MG63 (cell line): ENCODE data around the gene MAP2K5. TPM values are rescaled to one million over a fixed set of nuclear protein-coding genes. Genes with fewer than 3 reads are reported as not detected.
"Not testable (repeated sequence)": the region's sequence is repeated elsewhere in the genome, so short reads cannot be mapped to it uniquely, and the experiment has no call there.

Experiments used
- DNase-seq: peaks from one replicate; pipeline ENCODE4 v3.0.0-alpha.2; 2020
- H3K27me3 ChIP-seq: fragments of 250-450 bp; sonication (Bioruptor Pico); 2 replicates; pipeline ENCODE4 v1.5.1; 2020; ENCODE audit warnings: mild to moderate bottlenecking, moderate library complexity
- H3K36me3 ChIP-seq: fragments of 250-450 bp; sonication (Bioruptor Pico); 2 replicates; pipeline ENCODE4 v1.5.1; 2020; ENCODE audit warnings: mild to moderate bottlenecking, moderate library complexity
- H3K4me3 ChIP-seq: fragments of 250-450 bp; sonication (Bioruptor Pico); 2 replicates; pipeline ENCODE4 v1.5.1; 2020; ENCODE audit warnings: mild to moderate bottlenecking, moderate library complexity
- H3K9me3 ChIP-seq: fragments of 250-450 bp; sonication (Bioruptor Pico); 2 replicates; pipeline ENCODE4 v1.5.1; 2020; ENCODE audit warnings: mild to moderate bottlenecking, moderate library complexity
- total RNA-seq: library from RNA; depleted of rRNA; stranded (reverse); fragments of >200 nt; shearing (Covaris generic); gene quantifications from 2 replicates; pipeline ENCODE4 v1.2.3, GENCODE V29; 2014; ENCODE audit warnings: low replicate concordance

MAP2K5 gene
- total RNA-seq, 1 experiment from 2014 or later: 2.5 TPM

GRCh38 chr15:67606742-67607141 lies 64.2 kb downstream of the MAP2K5 start:
- H3K9me3 ChIP-seq: no peaks in the 10 kb centered on the region
- no peak overlapping the region for H3K4me3 ChIP-seq
- H3K36me3 ChIP-seq: no peaks in the 10 kb centered on the region
- DNase-seq: no peak
- no peaks in the 10 kb centered on the region for H3K27me3 ChIP-seq

GRCh38 chr15:67607329-67607728 lies 64.8 kb downstream of the MAP2K5 start:
- H3K36me3 ChIP-seq: no peaks in the 10 kb centered on the region
- H3K27me3 ChIP-seq: no peaks in the 10 kb centered on the region
- no peak for DNase-seq
- no peak overlapping the region for H3K4me3 ChIP-seq
- no peaks in the 10 kb centered on the region for H3K9me3 ChIP-seq

DNA sequence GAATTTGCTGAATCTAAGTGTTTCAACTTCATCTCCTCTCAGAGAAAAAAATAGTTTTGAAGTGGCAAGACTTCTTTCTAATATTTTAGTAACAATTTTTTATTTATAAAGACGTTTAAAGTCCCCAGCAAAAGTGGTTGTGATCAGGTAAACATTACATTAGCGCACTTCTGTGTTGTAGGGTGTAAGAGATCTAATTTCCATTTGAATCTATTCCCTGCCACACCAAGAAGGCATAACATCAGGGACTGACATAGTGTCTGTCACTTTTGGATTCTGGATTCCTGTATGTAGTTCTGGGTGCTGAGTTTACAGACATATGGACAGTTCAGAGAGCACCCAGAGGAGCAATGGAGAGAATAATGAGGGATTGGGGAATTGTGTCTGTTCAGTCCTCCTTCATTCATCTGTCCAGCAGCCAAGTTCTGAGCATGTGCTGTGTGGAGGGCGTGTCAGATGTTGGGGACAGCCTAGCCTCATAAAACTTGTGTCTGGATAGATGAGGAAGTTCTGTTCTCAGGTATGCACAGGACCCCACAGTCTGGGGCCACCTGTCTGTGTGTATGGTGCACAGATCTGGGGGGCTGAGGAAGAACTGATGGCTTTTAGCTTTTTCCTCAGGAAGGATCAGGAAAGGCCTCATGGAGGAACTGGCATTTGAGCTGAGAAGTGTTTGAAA lies 65.6 kb downstream of the MAP2K5 start:
- Histone ChIP-seq H3K27me3 (peaks cover 2% of the 10 kb centered on the region; the same call in 1 of the 2 replicates), H3K4me3 (no peak overlapping the region), H3K36me3 (no peaks in the 10 kb centered on the region), H3K9me3 (no peaks in the 10 kb centered on the region)
- DNase-seq: no peak

GRCh38 chr15:67608638-67608959 lies 66.1 kb downstream of the MAP2K5 start:
- DNase-seq: no peak

GRCh38 chr15:67611370-67612369 lies 69.2 kb downstream of the MAP2K5 start:
- Histone ChIP-seq H3K36me3 (no peaks in the 10 kb centered on the region), H3K4me3 (no peak overlapping the region), H3K9me3 (no peaks in the 10 kb centered on the region), H3K27me3 (peaks cover 2% of the 10 kb centered on the region; the same call in 1 of the 2 replicates)
- DNase-seq: no peak

More at GRCh38 chr15:67608638-67608959, 66.1 kb downstream of the MAP2K5 start:
- peaks cover 2% of the 10 kb centered on the region; the same call in 1 of the 2 replicates for H3K27me3 ChIP-seq
- no peak overlapping the region for H3K4me3 ChIP-seq
- no peaks in the 10 kb centered on the region for H3K9me3 ChIP-seq
- H3K36me3 ChIP-seq: no peaks in the 10 kb centered on the region

DNA sequence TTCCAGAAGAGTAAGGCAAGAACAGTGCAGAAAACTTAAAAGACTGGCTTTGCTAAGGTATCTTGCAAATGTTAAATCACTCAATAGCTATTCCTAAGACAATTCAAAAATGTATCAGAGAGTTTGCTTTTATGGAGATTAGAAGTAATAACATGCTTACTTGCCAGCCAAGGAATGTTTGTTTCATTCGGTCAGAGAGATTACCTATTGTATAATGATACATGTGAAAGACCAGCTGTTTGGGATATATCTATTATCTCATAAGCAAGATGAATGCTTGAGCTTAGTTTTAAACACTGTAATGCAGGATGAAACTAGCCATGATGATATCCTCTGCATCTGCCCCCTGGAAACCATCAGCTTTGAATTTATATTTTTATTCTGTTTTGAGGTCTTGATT lies 70.7 kb downstream of the MAP2K5 start:
- no peaks in the 10 kb centered on the region for H3K36me3 ChIP-seq
- H3K27me3 ChIP-seq: peaks cover 2% of the 10 kb centered on the region; the same call in 1 of the 2 replicates
- no peak overlapping the region for H3K4me3 ChIP-seq
- H3K9me3 ChIP-seq: no peaks in the 10 kb centered on the region
- DNase-seq: no peak

- Histone ChIP-seq H3K9me3 (no peaks in the 10 kb centered on the region), H3K36me3 (no peaks in the 10 kb centered on the region), H3K4me3 (no peak overlapping the region), H3K27me3 (peaks cover 2% of the 10 kb centered on the region; the same call in 1 of the 2 replicates)
- no peak for DNase-seq
Observed at GRCh38 chr15:67613708-67614107, 71.2 kb downstream of the MAP2K5 start.

- not testable (repeated sequence) for H3K9me3 ChIP-seq, H3K4me3 ChIP-seq, H3K27me3 ChIP-seq, H3K36me3 ChIP-seq
- DNase-seq: peak; percentile 4
Observed at GRCh38 chr15:67615131-67615534, 72.6 kb downstream of the MAP2K5 start.

GRCh38 chr15:67618297-67618696 lies 75.8 kb downstream of the MAP2K5 start:
- Histone ChIP-seq H3K36me3 (no peaks in the 10 kb centered on the region), H3K4me3 (no peak overlapping the region), H3K9me3 (no peaks in the 10 kb centered on the region), H3K27me3 (no peaks in the 10 kb centered on the region)
- no peak for DNase-seq

- Histone ChIP-seq H3K4me3 (no peak overlapping the region), H3K36me3 (no peaks in the 10 kb centered on the region; the same call in 1 of the 2 replicates), H3K9me3 (no peaks in the 10 kb centered on the region), H3K27me3 (no peaks in the 10 kb centered on the region)
- no peak for DNase-seq
Observed at GRCh38 chr15:67622110-67622509, 79.6 kb downstream of the MAP2K5 start.

GRCh38 chr15:67632261-67632660 lies 89.8 kb downstream of the MAP2K5 start:
- H3K4me3 ChIP-seq: no peak overlapping the region
- H3K27me3 ChIP-seq: no peaks in the 10 kb centered on the region
- peaks cover 5% of the 10 kb centered on the region; the same call in 1 of the 2 replicates for H3K9me3 ChIP-seq
- no peaks in the 10 kb centered on the region for H3K36me3 ChIP-seq
- no peak for DNase-seq

- H3K4me3 ChIP-seq, H3K9me3 ChIP-seq, DNase-seq, H3K36me3 ChIP-seq, H3K27me3 ChIP-seq: not testable (repeated sequence)
Observed at GRCh38 chr15:67635950-67636349, 93.4 kb downstream of the MAP2K5 start.

DNA sequence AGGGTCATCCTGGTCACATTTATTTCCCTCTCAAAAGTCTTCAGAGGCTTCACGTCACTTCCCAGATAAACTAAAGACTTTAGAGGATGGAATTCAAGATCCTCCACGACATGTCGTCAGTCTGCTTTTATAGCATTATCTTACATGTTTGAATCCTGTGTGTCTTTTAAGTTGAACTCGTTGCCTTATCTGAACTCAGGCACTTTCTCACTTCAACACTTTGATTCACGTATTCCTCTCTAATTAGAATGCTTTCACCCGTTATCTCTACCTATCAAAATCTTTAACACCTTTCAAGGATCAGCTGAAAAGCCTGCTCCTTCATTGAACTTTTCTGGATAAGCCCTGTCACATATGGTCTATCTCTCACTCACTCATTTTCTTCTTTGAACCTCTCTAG lies 97.1 kb downstream of the MAP2K5 start:
- Histone ChIP-seq H3K9me3 (0 out of 2 replicates have a peak, but pooled peaks cover 2% of the 10 kb centered on the region), H3K4me3 (no peak overlapping the region), H3K36me3 (no peaks in the 10 kb centered on the region), H3K27me3 (no peaks in the 10 kb centered on the region)
- no peak for DNase-seq

GRCh38 chr15:67641453-67641852 lies 99.0 kb downstream of the MAP2K5 start:
- H3K27me3 ChIP-seq: no peaks in the 10 kb centered on the region
- no peak overlapping the region for H3K4me3 ChIP-seq
- no peaks in the 10 kb centered on the region for H3K9me3 ChIP-seq
- DNase-seq: no peak
- H3K36me3 ChIP-seq: no peaks in the 10 kb centered on the region

- no peak overlapping the region for H3K4me3 ChIP-seq
- peaks cover 2% of the 10 kb centered on the region; the same call in 1 of the 2 replicates for H3K36me3 ChIP-seq
- H3K9me3 ChIP-seq: no peaks in the 10 kb centered on the region
- no peaks in the 10 kb centered on the region for H3K27me3 ChIP-seq
- DNase-seq: no peak
Observed at GRCh38 chr15:67646847-67647246, 104.3 kb downstream of the MAP2K5 start.

- Histone ChIP-seq H3K36me3 (no peaks in the 10 kb centered on the region; the same call in 1 of the 2 replicates), H3K27me3 (no peaks in the 10 kb centered on the region), H3K9me3 (peaks cover 7% of the 10 kb centered on the region; the same call in 1 of the 2 replicates), H3K4me3 (no peak overlapping the region)
- DNase-seq: no peak
Observed at GRCh38 chr15:67652586-67652985, 110.1 kb downstream of the MAP2K5 start.

GRCh38 chr15:67660446-67660845 lies 117.9 kb downstream of the MAP2K5 start:
- DNase-seq: no peak
- no peaks in the 10 kb centered on the region for H3K27me3 ChIP-seq
- H3K9me3 ChIP-seq: 0 out of 2 replicates have a peak, but pooled peaks cover under 1% of the 10 kb centered on the region
- no peak overlapping the region for H3K4me3 ChIP-seq
- H3K36me3 ChIP-seq: no peaks in the 10 kb centered on the region; the same call in 1 of the 2 replicates
